GM12874 (cell line): ENCODE data around the gene NES.

ENCODE experiments used
- TF ChIP-seq, protein P1 (sequence below): IDR thresholded peaks from 2 replicates; pipeline ENCODE4 v1.5.1; 2011; ENCODE audit warnings: low read depth, mild to moderate bottlenecking, control low read depth, low read length, moderate library complexity; ENCODE audit not compliant: insufficient read depth

NES gene

DNA sequence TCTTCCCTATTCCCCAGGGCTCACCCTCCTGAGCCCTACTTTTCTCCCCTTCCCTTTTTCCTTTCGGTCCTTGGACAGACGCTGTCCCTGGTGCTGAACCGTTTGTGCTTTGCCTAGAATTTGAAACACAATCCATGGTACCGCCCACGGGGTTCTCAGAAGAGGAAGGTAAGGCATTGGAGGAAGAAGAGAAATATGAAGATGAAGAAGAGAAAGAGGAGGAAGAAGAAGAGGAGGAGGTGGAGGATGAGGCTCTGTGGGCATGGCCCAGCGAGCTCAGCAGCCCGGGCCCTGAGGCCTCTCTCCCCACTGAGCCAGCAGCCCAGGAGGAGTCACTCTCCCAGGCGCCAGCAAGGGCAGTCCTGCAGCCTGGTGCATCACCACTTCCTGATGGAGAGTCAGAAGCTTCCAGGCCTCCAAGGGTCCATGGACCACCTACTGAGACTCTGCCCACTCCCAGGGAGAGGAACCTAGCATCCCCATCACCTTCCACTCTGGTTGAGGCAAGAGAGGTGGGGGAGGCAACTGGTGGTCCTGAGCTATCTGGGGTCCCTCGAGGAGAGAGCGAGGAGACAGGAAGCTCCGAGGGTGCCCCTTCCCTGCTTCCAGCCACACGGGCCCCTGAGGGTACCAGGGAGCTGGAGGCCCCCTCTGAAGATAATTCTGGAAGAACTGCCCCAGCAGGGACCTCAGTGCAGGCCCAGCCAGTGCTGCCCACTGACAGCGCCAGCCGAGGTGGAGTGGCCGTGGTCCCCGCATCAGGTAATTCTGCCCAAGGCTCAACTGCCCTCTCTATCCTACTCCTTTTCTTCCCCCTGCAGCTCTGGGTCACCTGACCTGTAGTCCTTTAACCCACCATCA is 24.8 kb downstream of the NES start:
- TF ChIP-seq, protein P1, sequence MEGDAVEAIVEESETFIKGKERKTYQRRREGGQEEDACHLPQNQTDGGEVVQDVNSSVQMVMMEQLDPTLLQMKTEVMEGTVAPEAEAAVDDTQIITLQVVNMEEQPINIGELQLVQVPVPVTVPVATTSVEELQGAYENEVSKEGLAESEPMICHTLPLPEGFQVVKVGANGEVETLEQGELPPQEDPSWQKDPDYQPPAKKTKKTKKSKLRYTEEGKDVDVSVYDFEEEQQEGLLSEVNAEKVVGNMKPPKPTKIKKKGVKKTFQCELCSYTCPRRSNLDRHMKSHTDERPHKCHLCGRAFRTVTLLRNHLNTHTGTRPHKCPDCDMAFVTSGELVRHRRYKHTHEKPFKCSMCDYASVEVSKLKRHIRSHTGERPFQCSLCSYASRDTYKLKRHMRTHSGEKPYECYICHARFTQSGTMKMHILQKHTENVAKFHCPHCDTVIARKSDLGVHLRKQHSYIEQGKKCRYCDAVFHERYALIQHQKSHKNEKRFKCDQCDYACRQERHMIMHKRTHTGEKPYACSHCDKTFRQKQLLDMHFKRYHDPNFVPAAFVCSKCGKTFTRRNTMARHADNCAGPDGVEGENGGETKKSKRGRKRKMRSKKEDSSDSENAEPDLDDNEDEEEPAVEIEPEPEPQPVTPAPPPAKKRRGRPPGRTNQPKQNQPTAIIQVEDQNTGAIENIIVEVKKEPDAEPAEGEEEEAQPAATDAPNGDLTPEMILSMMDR: no peak

DNA sequence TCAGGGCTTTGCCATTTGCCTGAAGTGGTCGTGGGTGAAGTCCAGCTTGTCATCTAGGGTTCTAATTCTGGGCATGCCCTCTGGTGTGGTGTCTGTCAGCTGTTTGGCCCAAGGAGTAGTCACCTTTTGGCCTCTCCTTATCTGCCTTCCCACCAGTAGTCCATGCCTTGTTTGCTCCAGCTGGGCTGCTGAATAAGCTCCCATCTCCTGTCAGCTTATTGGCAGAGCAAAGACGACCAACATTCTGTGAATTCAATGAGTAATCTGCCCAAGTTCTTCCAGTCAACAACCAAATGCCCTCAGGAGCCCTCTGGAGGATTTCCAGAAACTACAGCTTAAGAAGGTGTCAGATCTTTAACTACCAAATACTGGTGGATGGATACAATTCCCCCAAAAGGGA is 28.3 kb downstream of the NES start:
- TF ChIP-seq, protein P1: no peak

DNA sequence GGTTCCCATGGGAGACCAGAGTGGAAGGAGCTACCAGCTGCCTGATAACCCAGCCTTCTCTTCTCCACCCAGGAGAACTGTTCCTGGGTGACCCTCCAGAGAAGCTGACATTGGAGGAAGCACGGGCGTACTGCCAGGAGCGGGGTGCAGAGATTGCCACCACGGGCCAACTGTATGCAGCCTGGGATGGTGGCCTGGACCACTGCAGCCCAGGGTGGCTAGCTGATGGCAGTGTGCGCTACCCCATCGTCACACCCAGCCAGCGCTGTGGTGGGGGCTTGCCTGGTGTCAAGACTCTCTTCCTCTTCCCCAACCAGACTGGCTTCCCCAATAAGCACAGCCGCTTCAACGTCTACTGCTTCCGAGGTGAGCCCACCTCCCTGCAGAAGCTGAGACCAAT is 28.7 kb downstream of the NES start:
- TF ChIP-seq, protein P1: no peak

DNA sequence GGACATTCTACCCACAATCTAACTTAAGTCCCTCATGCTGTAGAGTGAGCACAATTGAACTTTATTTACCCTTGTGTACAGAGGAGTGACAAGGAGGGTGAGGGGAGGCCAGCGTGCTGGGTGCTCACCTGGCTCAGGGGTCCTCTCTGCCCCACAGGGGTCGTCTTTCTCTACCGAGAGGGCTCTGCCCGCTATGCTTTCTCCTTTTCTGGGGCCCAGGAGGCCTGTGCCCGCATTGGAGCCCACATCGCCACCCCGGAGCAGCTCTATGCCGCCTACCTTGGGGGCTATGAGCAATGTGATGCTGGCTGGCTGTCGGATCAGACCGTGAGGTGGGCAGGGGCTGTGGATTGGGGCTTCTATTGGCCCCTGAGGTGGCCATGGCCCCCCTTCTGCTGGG is 29.9 kb downstream of the NES start:
- TF ChIP-seq, protein P1: no peak

DNA sequence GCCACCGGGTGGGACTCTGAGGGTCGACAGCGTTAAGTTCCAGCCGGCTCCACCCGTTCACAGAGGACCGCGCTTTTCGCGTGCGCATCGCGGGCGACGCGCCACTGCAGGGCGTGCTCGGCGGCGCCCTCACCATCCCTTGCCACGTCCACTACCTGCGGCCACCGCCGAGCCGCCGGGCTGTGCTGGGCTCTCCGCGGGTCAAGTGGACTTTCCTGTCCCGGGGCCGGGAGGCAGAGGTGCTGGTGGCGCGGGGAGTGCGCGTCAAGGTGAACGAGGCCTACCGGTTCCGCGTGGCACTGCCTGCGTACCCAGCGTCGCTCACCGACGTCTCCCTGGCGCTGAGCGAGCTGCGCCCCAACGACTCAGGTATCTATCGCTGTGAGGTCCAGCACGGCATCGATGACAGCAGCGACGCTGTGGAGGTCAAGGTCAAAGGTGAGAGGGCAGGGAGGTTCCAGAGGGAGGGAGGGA is 30.4 kb downstream of the NES start:
- TF ChIP-seq, protein P1: no peak

DNA sequence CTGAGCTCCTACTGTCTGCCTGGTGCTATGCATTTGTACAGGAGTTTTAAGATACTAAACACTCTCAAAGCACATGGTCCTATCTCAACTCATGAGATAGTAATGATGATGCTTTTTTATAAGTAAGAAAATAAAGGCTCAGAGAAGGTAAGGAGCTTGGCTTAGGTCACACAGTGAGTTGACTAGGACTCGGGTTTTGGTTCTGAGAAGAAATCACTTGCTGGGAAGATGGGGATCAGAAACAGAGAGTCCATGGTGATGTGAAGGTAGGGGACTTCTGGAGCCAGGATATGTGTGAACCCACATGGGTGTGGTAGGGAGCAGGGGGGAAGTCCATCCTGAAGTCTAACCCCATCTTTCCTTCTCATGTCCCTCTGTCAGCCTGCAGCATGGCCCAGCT is 31.5 kb downstream of the NES start:
- TF ChIP-seq, protein P1: no peak

DNA sequence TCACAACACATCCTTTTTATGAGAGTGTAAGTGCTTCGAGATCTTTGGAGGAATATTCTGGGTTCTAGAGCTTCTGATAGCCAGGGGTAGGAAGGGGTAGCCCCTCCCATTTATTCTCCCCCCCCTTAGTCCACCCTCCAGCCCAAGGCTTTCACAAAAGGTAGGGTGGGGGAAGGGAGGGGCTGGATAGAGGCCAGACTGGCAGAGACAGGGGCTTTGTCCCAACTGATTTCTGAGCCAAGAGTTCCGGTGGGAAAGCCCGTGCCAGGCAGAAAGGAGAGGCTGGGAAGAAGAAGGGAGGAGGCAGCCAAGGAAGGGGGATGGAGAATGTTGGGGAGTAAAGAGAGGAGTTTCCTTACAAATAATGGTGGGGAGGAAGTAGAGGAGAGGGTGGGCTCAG is 32.2 kb downstream of the NES start:
- TF ChIP-seq, protein P1: no peak
